Body of pancreas (tissue), 4 donors: ENCODE data around the gene GSG1L.

Source experiments
- CTCF ChIP-seq, 7 experiments: fragments of 450-650 bp in 4 of 7; fragments of 200-600 bp in 3 of 7; sonication (generic) in 3 of 7; IDR thresholded peaks; one replicate each; pipeline ENCODE4 v1.5.1; 2016 to 2019; ENCODE audit warnings: antibody characterized with exemption in 7 of 7
- POLR2A ChIP-seq, 3 donors: fragments of 450-650 bp; IDR thresholded peaks; one replicate each; pipeline ENCODE4 v1.6.1; 2016; ENCODE audit warnings: antibody characterized with exemption in 3 of 3, mild to moderate bottlenecking in 2 of 3

GRCh38 chr16:28000314-28001169 lies 63.0 kb downstream of the GSG1L start:
- TF ChIP-seq CTCF (IDR thresholded peaks at IDR 0.05) (no peak), POLR2A (IDR thresholded peaks at IDR 0.05) (no peak)
